Measurements from ENCODE around the gene ADARB2.

DNA sequence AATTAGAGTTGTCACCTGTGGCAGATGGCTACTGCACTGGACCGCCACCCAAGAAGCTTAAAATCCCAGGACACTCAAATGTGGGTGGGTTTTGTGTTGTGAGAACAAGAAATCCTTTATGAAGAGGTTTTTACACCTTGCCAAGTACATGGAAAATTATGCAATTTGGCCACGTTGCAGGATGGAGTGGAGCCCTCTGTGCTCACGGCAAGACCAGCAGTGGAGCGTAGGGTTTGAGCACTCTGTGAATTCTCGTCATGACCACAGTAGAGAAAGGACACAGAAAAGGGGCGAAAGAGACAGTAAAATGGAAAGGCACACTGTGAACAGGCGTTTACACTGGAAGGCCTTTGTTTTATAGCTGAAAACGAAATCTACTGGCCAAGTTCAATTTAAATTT lies 222.6 kb downstream of the ADARB2 start:
- TF ChIP-seq POLR2A (IDR thresholded peaks at IDR 0.05): no peak
- TF ChIP-seq, protein P1, sequence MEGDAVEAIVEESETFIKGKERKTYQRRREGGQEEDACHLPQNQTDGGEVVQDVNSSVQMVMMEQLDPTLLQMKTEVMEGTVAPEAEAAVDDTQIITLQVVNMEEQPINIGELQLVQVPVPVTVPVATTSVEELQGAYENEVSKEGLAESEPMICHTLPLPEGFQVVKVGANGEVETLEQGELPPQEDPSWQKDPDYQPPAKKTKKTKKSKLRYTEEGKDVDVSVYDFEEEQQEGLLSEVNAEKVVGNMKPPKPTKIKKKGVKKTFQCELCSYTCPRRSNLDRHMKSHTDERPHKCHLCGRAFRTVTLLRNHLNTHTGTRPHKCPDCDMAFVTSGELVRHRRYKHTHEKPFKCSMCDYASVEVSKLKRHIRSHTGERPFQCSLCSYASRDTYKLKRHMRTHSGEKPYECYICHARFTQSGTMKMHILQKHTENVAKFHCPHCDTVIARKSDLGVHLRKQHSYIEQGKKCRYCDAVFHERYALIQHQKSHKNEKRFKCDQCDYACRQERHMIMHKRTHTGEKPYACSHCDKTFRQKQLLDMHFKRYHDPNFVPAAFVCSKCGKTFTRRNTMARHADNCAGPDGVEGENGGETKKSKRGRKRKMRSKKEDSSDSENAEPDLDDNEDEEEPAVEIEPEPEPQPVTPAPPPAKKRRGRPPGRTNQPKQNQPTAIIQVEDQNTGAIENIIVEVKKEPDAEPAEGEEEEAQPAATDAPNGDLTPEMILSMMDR (IDR thresholded peaks at IDR 0.05): no peak
- TF ChIP-seq EP300 (IDR thresholded peaks at IDR 0.05; ENCODE audit: low read depth): no peak
